Keratinocyte (primary cell): ENCODE measurements around the gene HLA-DMB. TPM values are rescaled to one million over a fixed set of nuclear protein-coding genes. Genes with fewer than 3 reads are reported as not detected.

Source experiments
- DNase-seq: peaks from one replicate; pipeline ENCODE4 v3.0.0-alpha.2; 2011; ENCODE audit warnings: low read depth, missing footprints, low spot score
- FAIRE-seq: peaks from 2 replicates; lab custom pipeline; 2011; peaks lifted over from hg19 to GRCh38; lab: Jason Lieb, UNC
- H2AFZ ChIP-seq: 2 replicates; pipeline ENCODE4 v1.6.0; 2012; ENCODE audit warnings: low read length, control low read depth, inconsistent platforms; ENCODE audit not compliant: control insufficient read depth
- H3K27ac ChIP-seq: 2 replicates; pipeline ENCODE4 v1.5.1; 2011; ENCODE audit warnings: low read length; ENCODE audit not compliant: control insufficient read depth, insufficient read depth
- H3K27me3 ChIP-seq: 3 replicates; pipeline ENCODE4 v1.6.0; 2011; ENCODE audit warnings: low read length; ENCODE audit not compliant: control insufficient read depth, insufficient read depth; ENCODE audit errors: extremely low read depth
- H3K36me3 ChIP-seq, 2 experiments: 2 replicates in 1 of 2; 3 replicates in 1 of 2; pipeline ENCODE4 v1.5.1; 2011; ENCODE audit warnings: low read length in 2 of 2, mild to moderate bottlenecking in 1 of 2; ENCODE audit not compliant: control insufficient read depth in 2 of 2, insufficient read depth in 2 of 2; ENCODE audit errors: extremely low read depth in 1 of 2
- H3K4me1 ChIP-seq: 3 replicates; pipeline ENCODE4 v1.5.1; 2011; ENCODE audit warnings: low read length; ENCODE audit not compliant: control insufficient read depth, insufficient read depth; ENCODE audit errors: extremely low read depth
- H3K4me2 ChIP-seq: 3 replicates; pipeline ENCODE4 v1.6.0; 2011; ENCODE audit warnings: low read depth, low read length; ENCODE audit not compliant: control insufficient read depth, insufficient read depth; ENCODE audit errors: extremely low read depth
- H3K4me3 ChIP-seq, 3 experiments: fragments of 200-600 bp in 1 of 3; sonication (generic) in 1 of 3; 2 replicates in 2 of 3; 3 replicates in 1 of 3; pipeline ENCODE4 v1.5.1; 2011 to 2016; ENCODE audit warnings: low read length in 3 of 3, mild to moderate bottlenecking in 3 of 3, control low read depth in 2 of 3, inconsistent platforms in 1 of 3, low read depth in 1 of 3, mixed read lengths in 1 of 3, mixed run types in 1 of 3, moderate library complexity in 1 of 3; ENCODE audit not compliant: control insufficient read depth in 2 of 3, insufficient read depth in 2 of 3; ENCODE audit errors: extremely low read depth in 1 of 3
- H3K79me2 ChIP-seq: 2 replicates; pipeline ENCODE4 v1.6.0; 2012; ENCODE audit warnings: low read length; ENCODE audit not compliant: control insufficient read depth, insufficient read depth
- H3K9ac ChIP-seq: 3 replicates; pipeline ENCODE4 v1.6.0; 2011; ENCODE audit warnings: low read length; ENCODE audit not compliant: control insufficient read depth, insufficient read depth; ENCODE audit errors: extremely low read depth
- H3K9me1 ChIP-seq: 3 replicates; pipeline ENCODE4 v1.6.0; 2011; ENCODE audit warnings: low read length; ENCODE audit not compliant: control insufficient read depth, insufficient read depth; ENCODE audit errors: extremely low read depth
- H3K9me3 ChIP-seq: 2 replicates; pipeline ENCODE4 v1.5.1; 2012; ENCODE audit warnings: low read depth, low read length; ENCODE audit not compliant: control insufficient read depth
- H4K20me1 ChIP-seq: 3 replicates; pipeline ENCODE4 v1.6.0; 2011; ENCODE audit warnings: low read length; ENCODE audit not compliant: control insufficient read depth, insufficient read depth; ENCODE audit errors: extremely low read depth
- CTCF ChIP-seq, 3 experiments: IDR thresholded peaks in 1 of 3; conservative IDR thresholded peaks in 1 of 3; optimal IDR thresholded peaks in 1 of 3; 2 replicates in 2 of 3; 3 replicates in 1 of 3; pipeline versions ENCODE3 to v1.5.1; 2011; ENCODE audit warnings: low read length in 3 of 3, mild to moderate bottlenecking in 3 of 3, moderate library complexity in 2 of 3, control low read depth in 1 of 3, inconsistent platforms in 1 of 3; ENCODE audit not compliant: insufficient read depth in 2 of 3; ENCODE audit errors: extremely low read depth in 1 of 3
- EZH2 ChIP-seq: IDR thresholded peaks from one replicate; pipeline ENCODE4 v1.6.1; 2012; ENCODE audit warnings: inconsistent platforms, mild to moderate bottlenecking, low read length, moderate library complexity
- dilution Hi-C: fragments of 300-500 bp; cut with MboI; formaldehyde crosslinking; loops from one replicate; pipeline ENCODE4 v1.7.0; 2020; ENCODE audit warnings: low sequenced_read_pairs; ENCODE audit not compliant: extremely low pct_ligation_motif_present
- polyA plus RNA-seq, 5 experiments: library from polyadenylated mRNA; depleted of rRNA in 3 of 5; stranded (reverse) in 3 of 5; stranded (forward) in 1 of 5; unstranded in 1 of 5; fragments of >200 nt; gene quantifications; 1 replicate in 1 of 5; 2 replicates in 3 of 5; 3 replicates in 1 of 5; pipeline versions ENCODE4 v1.2.1 to v1.2.3, GENCODE V29; 2011 to 2012; ENCODE audit warnings: missing spikeins in 2 of 5, low read depth in 1 of 5, low replicate concordance in 1 of 5

Gene HLA-DMB
- polyA plus RNA-seq, 1 donor (not counting 4 experiments of a cell fraction or from before 2014, with no cell fraction given) = not detected

GRCh38 chr6:32889533-32889932, 51.3 kb downstream of the HLA-DMB start:
- DNase-seq (no peak), FAIRE-seq (no peak)
- no peaks in the 10 kb centered on the region for H3K36me3 ChIP-seq
- dilution Hi-C loops = no loop called here
- H4K20me1 ChIP-seq = no peaks in the 10 kb centered on the region
- H3K9me1 ChIP-seq = no peaks in the 10 kb centered on the region
- no peak overlapping the region for H2AFZ ChIP-seq
- no peak overlapping the region for H3K9ac ChIP-seq
- no peak overlapping the region for H3K27ac ChIP-seq
- H3K4me1 ChIP-seq = no peaks in the 10 kb centered on the region
- no peak overlapping the region for H3K4me3 ChIP-seq
- no peak overlapping the region for H3K4me2 ChIP-seq
- no peaks in the 10 kb centered on the region for H3K79me2 ChIP-seq
- H3K9me3 ChIP-seq = no peaks in the 10 kb centered on the region
- no peak for TF ChIP-seq EZH2
- TF ChIP-seq CTCF (optimal IDR thresholded peaks at IDR 0.05 in 1 of 3, IDR thresholded peaks at IDR 0.05 in 1 of 3, conservative IDR thresholded peaks at IDR 0.05 in 1 of 3; ENCODE audit: extremely low read depth in 1 of 3, insufficient read depth in 2 of 3, low read length in 3 of 3) = no peak
- no peaks in the 10 kb centered on the region for H3K27me3 ChIP-seq

GRCh38 chr6:32888576-32888975, 52.3 kb downstream of the HLA-DMB start:
- no peaks in the 10 kb centered on the region for H4K20me1 ChIP-seq
- no peak overlapping the region for H3K4me2 ChIP-seq
- dilution Hi-C loops = no loop called here
- no peaks in the 10 kb centered on the region for H3K79me2 ChIP-seq
- DNase-seq (no peak), FAIRE-seq (no peak)
- no peaks in the 10 kb centered on the region for H3K4me1 ChIP-seq
- H3K9ac ChIP-seq = no peak overlapping the region
- H3K9me1 ChIP-seq = no peaks in the 10 kb centered on the region
- no peak overlapping the region for H3K27ac ChIP-seq
- no peak overlapping the region for H3K4me3 ChIP-seq
- no peaks in the 10 kb centered on the region for H3K9me3 ChIP-seq
- H2AFZ ChIP-seq = no peak overlapping the region
- no peaks in the 10 kb centered on the region for H3K27me3 ChIP-seq
- TF ChIP-seq EZH2 = no peak
- H3K36me3 ChIP-seq = no peaks in the 10 kb centered on the region

GRCh38 chr6:32887616-32888015, 53.2 kb downstream of the HLA-DMB start:
- no peaks in the 10 kb centered on the region for H3K36me3 ChIP-seq
- no peak overlapping the region for H2AFZ ChIP-seq
- no peaks in the 10 kb centered on the region for H3K27me3 ChIP-seq
- H3K9ac ChIP-seq = no peak overlapping the region
- DNase-seq (no peak), FAIRE-seq (no peak)
- H3K4me3 ChIP-seq = no peak overlapping the region
- H4K20me1 ChIP-seq = no peaks in the 10 kb centered on the region
- no peaks in the 10 kb centered on the region for H3K9me3 ChIP-seq
- dilution Hi-C loops = no loop called here
- TF ChIP-seq EZH2 = no peak
- no peak for TF ChIP-seq CTCF (optimal IDR thresholded peaks at IDR 0.05 in 1 of 3, IDR thresholded peaks at IDR 0.05 in 1 of 3, conservative IDR thresholded peaks at IDR 0.05 in 1 of 3; ENCODE audit: extremely low read depth in 1 of 3, insufficient read depth in 2 of 3, low read length in 3 of 3)
- H3K4me2 ChIP-seq = no peak overlapping the region
- no peak overlapping the region for H3K27ac ChIP-seq
- H3K4me1 ChIP-seq = peaks cover 7% of the 10 kb centered on the region
- no peaks in the 10 kb centered on the region for H3K9me1 ChIP-seq
- no peaks in the 10 kb centered on the region for H3K79me2 ChIP-seq
